ENCODE data around the gene RAP1GDS1. TPM values are rescaled to one million over a fixed set of nuclear protein-coding genes. Genes with fewer than 3 reads are reported as not detected.
A peak's percentile ranks its signal among the peaks of the same experiment; 100 is the strongest.
"Not testable (repeated sequence)": the region's sequence is repeated elsewhere in the genome, so short reads cannot be mapped to it uniquely, and the experiment has no call there.

RAP1GDS1 gene
- total RNA-seq, 1 donor from 2014 or later: 51.9 TPM

- no peak for DNase-seq
Measured at GRCh38 chr4:98358630-98359248, 97.6 kb downstream of the RAP1GDS1 start.

GRCh38 chr4:98359646-98360045 lies 98.5 kb downstream of the RAP1GDS1 start:
- no peak for DNase-seq

- no peak for DNase-seq
Measured at GRCh38 chr4:98363431-98363830, 102.2 kb downstream of the RAP1GDS1 start.

- DNase-seq: not testable (repeated sequence)
Measured at GRCh38 chr4:98366275-98366674, 105.1 kb downstream of the RAP1GDS1 start.

GRCh38 chr4:98368000-98368399 lies 106.8 kb downstream of the RAP1GDS1 start:
- not testable (repeated sequence) for DNase-seq

- no peak for DNase-seq
Measured at GRCh38 chr4:98369322-98369721, 108.1 kb downstream of the RAP1GDS1 start.

GRCh38 chr4:98374643-98375042 lies 113.5 kb downstream of the RAP1GDS1 start:
- peak; percentile 63 for DNase-seq

- DNase-seq: no peak
Measured at GRCh38 chr4:98377559-98377958, 116.4 kb downstream of the RAP1GDS1 start.

- DNase-seq: no peak
Measured at GRCh38 chr4:98381306-98381705, 120.1 kb downstream of the RAP1GDS1 start.

GRCh38 chr4:98383431-98384106 lies 122.4 kb downstream of the RAP1GDS1 start:
- DNase-seq: no peak

GRCh38 chr4:98385831-98386230 lies 124.6 kb downstream of the RAP1GDS1 start:
- DNase-seq: no peak

GRCh38 chr4:98387345-98388026 lies 126.3 kb downstream of the RAP1GDS1 start:
- DNase-seq: no peak

- DNase-seq: no peak
Measured at GRCh38 chr4:98394134-98394533, 132.9 kb downstream of the RAP1GDS1 start.

GRCh38 chr4:98399915-98400314 lies 138.7 kb downstream of the RAP1GDS1 start:
- DNase-seq: no peak

GRCh38 chr4:98406819-98407218 lies 145.6 kb downstream of the RAP1GDS1 start:
- DNase-seq: no peak

GRCh38 chr4:98411731-98412130 lies 150.5 kb downstream of the RAP1GDS1 start:
- DNase-seq: no peak

- DNase-seq: no peak
Measured at GRCh38 chr4:98416844-98417243, 155.7 kb downstream of the RAP1GDS1 start.

- not testable (repeated sequence) for DNase-seq
Measured at GRCh38 chr4:98420151-98420550, 159.0 kb downstream of the RAP1GDS1 start.

GRCh38 chr4:98421111-98421510 lies 159.9 kb downstream of the RAP1GDS1 start:
- no peak for DNase-seq

GRCh38 chr4:98423009-98423408 lies 161.8 kb downstream of the RAP1GDS1 start:
- DNase-seq: no peak

- DNase-seq: no peak
Measured at GRCh38 chr4:98430708-98431403, 169.7 kb downstream of the RAP1GDS1 start.

- no peak for DNase-seq
Measured at GRCh38 chr4:98433691-98434090, 172.5 kb downstream of the RAP1GDS1 start.

- no peak for DNase-seq
Measured at GRCh38 chr4:98434816-98435215, 173.6 kb downstream of the RAP1GDS1 start.
